ENCODE results near the gene SKP1. TPM values are rescaled to one million over a fixed set of nuclear protein-coding genes. Genes with fewer than 3 reads are reported as not detected.

Gene SKP1
- total and polyA plus RNA-seq, 9 of the 15 experiments (the other 6 are each of a cell fraction or from before 2014, with no cell fraction given) = 301 to 2,109 (median 639) TPM

- no peaks in the 10 kb centered on the region for H3K9me3 ChIP-seq (replicated peaks; ENCODE audit: control insufficient read depth, insufficient read depth, low read depth, low read length)
- FAIRE-seq (no peak), DNase-seq (ENCODE audit: extremely low read depth in 1 of 4, low spot score in 3 of 4) (no peak), ATAC-seq (no peak)
- POLR2A ChIA-PET = interaction anchor here (0.7 to 1.0 kb wide), 2 partner anchors 11 to 14 kb away, joined by 3 to 4 read pairs; no protein-coding TSS in a partner anchor
- no peak for TF ChIP-seq THRAP3 (IDR thresholded peaks at IDR 0.05; ENCODE audit: borderline replicate concordance)
- TF ChIP-seq ATF3 (IDR thresholded peaks at IDR 0.05) = no peak
- no peak for TF ChIP-seq ATF3 (CRISPR knock-in tag; conservative IDR thresholded peaks at IDR 0.05)
- no peak for TF ChIP-seq GTF2F1 (IDR thresholded peaks at IDR 0.05; ENCODE audit: low read depth, low read length)
- TF ChIP-seq POLR2G (IDR thresholded peaks at IDR 0.05; ENCODE audit: low read depth, low read length) = peak; percentile 37; the same call in 1 of the 2 replicates
- no peak for TF ChIP-seq HDAC3 (IDR thresholded peaks at IDR 0.05; ENCODE audit: borderline replicate concordance, partially characterized antibody)
- no peak for TF ChIP-seq POLR3A (IDR thresholded peaks at IDR 0.05; ENCODE audit: borderline replicate concordance, extremely low read depth, insufficient read depth, insufficient read length)
- TF ChIP-seq GATAD2B (IDR thresholded peaks at IDR 0.05; ENCODE audit: borderline replicate concordance) = no peak
- in situ Hi-C loops (cut with MboI) (no loop called here), intact Hi-C loops (cut with micrococcal nuclease) (no loop called here)
- no peaks in the 10 kb centered on the region; the same call in 2 of the 3 replicates for H3K36me3 ChIP-seq (ENCODE audit: control insufficient read depth, insufficient read depth, low read length)
- no TSS peak for BruUV-seq (replicated peaks)
- H3K4me1 ChIP-seq (replicated peaks in 1 of 2; ENCODE audit: control insufficient read depth in 2 of 2, insufficient read depth in 2 of 2, low read length in 2 of 2) = peaks cover 0 to 12% of the 10 kb centered on the region in 2 experiments; a peak in 2 of 5 replicates
- peaks cover 7% of the 10 kb centered on the region for H3K9me1 ChIP-seq (ENCODE audit: control insufficient read depth, insufficient read depth, low read length)
- CTCF ChIA-PET (ENCODE audit: low intra/inter-chr PET ratio) = no interaction called here
- H3K4me3 ChIP-seq = no peak overlapping the region
- H3K79me2 ChIP-seq (ENCODE audit: control insufficient read depth, insufficient read depth, low read length) = no peaks in the 10 kb centered on the region
- peaks cover 20% of the 10 kb centered on the region for H4K20me1 ChIP-seq (replicated peaks; ENCODE audit: control insufficient read depth, insufficient read depth, low read length)
- WGBS (ENCODE audit: insufficient coverage, low coverage, missing lambda C conversion rate) = 81% methylated on average over 6 of the region's 6 CpGs
- H3K4me2 ChIP-seq (ENCODE audit: insufficient read depth, low read length) = no peak overlapping the region
- H2AFZ ChIP-seq (ENCODE audit: low read depth, low read length) = no peak overlapping the region
- H3K27ac ChIP-seq (ENCODE audit: extremely low read depth, low read depth, low read length) = no peak overlapping the region
- H3K27me3 ChIP-seq (ENCODE audit: control insufficient read depth in 2 of 2, insufficient read depth in 2 of 2, low read length in 2 of 2) = no peaks in the 10 kb centered on the region
- H3K9ac ChIP-seq (ENCODE audit: insufficient read depth in 1 of 2, low read depth in 2 of 2, low read length in 2 of 2) = peak overlapping the region in 1 of 2 experiments; percentile 39; a peak in 1 of 4 replicates
These were observed 53.4 kb downstream of the SKP1 start for GRCh38 chr5:134123360-134123759.

Measured in K562 (cell line).